HG02938 (cell line): ENCODE data around the gene KCNK17.

Experiments
- ATAC-seq: cut with Tn5 transposase; IDR thresholded peaks from one replicate; pipeline ENCODE4 v1.9.1; 2021; ENCODE audit warnings: mild to moderate bottlenecking, moderate library complexity; ENCODE audit not compliant: unreplicated experiment

The KCNK17 gene

GRCh38 chr6:39314273-39314795, at the start of gene KCNK17:
Gene KCNK17, minus strand, starts transcription at chr6:39314419. Its CDS starts 99 bp downstream, at chr6:39314320.
- no peak for ATAC-seq

GRCh38 chr6:39363280-39363679, 49.1 kb upstream of the KCNK17 start:
- ATAC-seq: no peak

GRCh38 chr6:39362487-39362865, 48.3 kb upstream of the KCNK17 start:
- no peak for ATAC-seq

GRCh38 chr6:39361657-39362486, 47.7 kb upstream of the KCNK17 start:
- ATAC-seq: no peak

- ATAC-seq: no peak
These were observed 46.2 kb upstream of the KCNK17 start for GRCh38 chr6:39360378-39360777.

GRCh38 chr6:39357998-39358686, 43.9 kb upstream of the KCNK17 start:
- ATAC-seq: no peak

- no peak for ATAC-seq
These were observed 39.6 kb upstream of the KCNK17 start for GRCh38 chr6:39353698-39354315.

- ATAC-seq: no peak
These were observed 36.7 kb upstream of the KCNK17 start for GRCh38 chr6:39350723-39351505.

- no peak for ATAC-seq
These were observed 34.5 kb upstream of the KCNK17 start for GRCh38 chr6:39348740-39349139.

- no peak for ATAC-seq
These were observed 33.8 kb upstream of the KCNK17 start for GRCh38 chr6:39347906-39348585.

GRCh38 chr6:39347206-39347605, 33.0 kb upstream of the KCNK17 start:
- ATAC-seq: no peak

GRCh38 chr6:39344821-39345280, 30.6 kb upstream of the KCNK17 start:
- ATAC-seq: no peak

- peak; percentile 12 for ATAC-seq
These were observed 29.2 kb upstream of the KCNK17 start for GRCh38 chr6:39343396-39343870.

GRCh38 chr6:39342692-39343395, 28.6 kb upstream of the KCNK17 start:
- ATAC-seq: peak; percentile 48

- ATAC-seq: no peak
These were observed 27.7 kb upstream of the KCNK17 start for GRCh38 chr6:39341937-39342336.

- no peak for ATAC-seq
These were observed 27.1 kb upstream of the KCNK17 start for GRCh38 chr6:39341352-39341751.

GRCh38 chr6:39339868-39340550, 25.8 kb upstream of the KCNK17 start:
- ATAC-seq: no peak

- ATAC-seq: no peak
These were observed 25.1 kb upstream of the KCNK17 start for GRCh38 chr6:39339096-39339867.
